ENCODE data around the gene IFNAR1.

- no peak for TF ChIP-seq EZH2 (IDR thresholded peaks at IDR 0.05; ENCODE audit: borderline replicate concordance, insufficient read depth, low read length, poor library complexity, severe bottlenecking)
- TF ChIP-seq CTCF (IDR thresholded peaks at IDR 0.05; ENCODE audit: poor library complexity, severe bottlenecking) = no peak
- no peak for TF ChIP-seq POLR2AphosphoS5 (IDR thresholded peaks at IDR 0.05)
- TF ChIP-seq EP300 (conservative IDR thresholded peaks at IDR 0.05; ENCODE audit: poor library complexity, severe bottlenecking) = no peak
- TF ChIP-seq REST (IDR thresholded peaks at IDR 0.05; ENCODE audit: borderline replicate concordance) = no peak
- TF ChIP-seq SMC3 (conservative IDR thresholded peaks at IDR 0.05; ENCODE audit: poor library complexity) = no peak
- no peak for TF ChIP-seq TAF1 (IDR thresholded peaks at IDR 0.05; ENCODE audit: low read depth)
- no peak for TF ChIP-seq RAD21 (conservative IDR thresholded peaks at IDR 0.05)
- no peak for TF ChIP-seq MXI1 (conservative IDR thresholded peaks at IDR 0.05; ENCODE audit: poor library complexity, severe bottlenecking)
Observed at GRCh38 chr21:33334191-33334590, 9.4 kb downstream of the IFNAR1 start.
